HG03354 (cell line): ENCODE measurements around the gene ARHGEF1.

Experiments used
- ATAC-seq: cut with Tn5 transposase; IDR thresholded peaks from one replicate; pipeline ENCODE4 v1.9.1; 2021; ENCODE audit warnings: mild to moderate bottlenecking; ENCODE audit not compliant: unreplicated experiment, poor library complexity, severe bottlenecking

Gene ARHGEF1

DNA sequence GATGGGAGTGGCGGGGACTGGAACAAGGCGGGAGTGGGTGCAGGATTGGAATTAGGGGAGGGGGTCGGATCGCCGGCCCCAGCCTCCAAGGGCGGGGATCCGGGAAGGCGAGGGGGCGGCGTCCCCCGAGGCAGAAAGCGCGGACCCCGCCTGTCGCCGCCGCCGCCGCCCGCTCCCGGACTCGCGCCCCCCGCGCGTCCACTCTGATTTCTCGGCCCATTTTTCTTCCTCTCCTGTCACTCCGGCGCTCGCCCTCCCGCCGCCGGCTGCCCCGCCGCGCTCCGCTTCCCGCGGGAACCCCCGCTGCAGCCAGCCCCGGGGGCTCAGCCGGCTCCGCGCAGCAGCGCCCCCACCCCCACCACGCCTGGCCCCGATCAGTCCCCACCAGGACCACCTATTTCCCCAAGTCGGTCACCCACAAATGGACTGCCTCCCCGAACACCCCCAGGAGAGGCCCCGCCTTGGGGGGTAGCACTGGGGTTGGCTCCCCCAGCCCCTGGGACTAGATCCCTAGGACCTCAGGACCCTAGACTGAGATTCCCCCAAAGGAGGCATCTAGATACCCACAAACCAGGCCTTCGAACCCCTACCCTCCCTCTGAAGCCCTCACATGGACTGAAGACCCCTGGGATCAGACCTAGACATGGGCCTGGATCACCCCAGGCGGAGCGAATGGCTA lies 57.9 kb downstream of the ARHGEF1 start:
- no peak for ATAC-seq

GRCh38 chr19:41941410-41942202 lies 58.6 kb downstream of the ARHGEF1 start:
- ATAC-seq: no peak

GRCh38 chr19:41944336-41944735 lies 61.4 kb downstream of the ARHGEF1 start:
- ATAC-seq: no peak

DNA sequence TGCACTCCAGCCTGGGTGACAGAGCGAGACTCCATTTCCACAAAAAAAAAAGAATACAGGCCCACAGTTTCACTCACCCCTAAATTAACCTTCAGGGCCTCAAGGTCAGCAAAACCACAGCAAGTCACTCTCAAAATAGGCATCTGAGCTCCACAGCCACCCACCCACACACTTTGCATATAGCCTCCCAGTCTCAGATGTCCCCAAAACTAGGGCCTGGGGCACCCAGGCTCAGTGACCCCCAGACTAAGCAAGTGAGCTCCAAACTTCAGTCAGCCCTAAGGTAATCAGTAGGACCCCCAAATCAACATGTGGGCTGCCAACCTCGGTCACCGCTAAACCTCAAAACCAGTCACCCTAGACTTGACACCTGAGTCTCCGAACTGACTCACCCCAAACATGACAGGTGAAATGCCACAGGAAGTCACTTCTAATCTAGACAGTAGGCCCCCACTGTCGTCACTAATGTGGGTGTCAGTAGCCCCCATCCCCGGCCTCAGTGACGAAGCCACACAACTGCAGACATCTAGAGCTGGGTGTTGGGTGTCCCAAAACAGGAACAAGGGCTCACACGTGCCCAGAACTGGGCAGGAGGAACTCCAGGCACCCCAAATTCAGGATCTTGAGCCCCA lies 62.3 kb downstream of the ARHGEF1 start:
- ATAC-seq: peak; percentile 81

DNA sequence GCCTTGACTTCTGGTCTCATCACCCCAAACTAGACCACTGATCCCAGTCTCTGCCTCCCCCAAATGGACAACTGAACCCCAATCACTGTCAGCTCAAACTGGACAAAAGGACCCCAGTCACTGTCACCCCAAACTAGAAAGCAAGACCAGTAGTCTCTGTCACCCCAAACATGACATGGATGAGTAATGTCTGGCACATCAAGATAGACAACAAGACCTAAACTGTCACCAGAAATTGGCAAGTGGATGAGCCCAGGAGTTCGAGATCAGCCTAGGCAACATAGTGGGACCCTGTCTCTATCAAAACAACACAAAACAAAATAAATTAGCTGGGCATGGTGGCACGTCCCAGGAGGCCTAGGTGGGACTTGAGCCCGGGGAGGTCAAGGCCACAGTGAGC lies 64.1 kb downstream of the ARHGEF1 start:
- no peak for ATAC-seq

DNA sequence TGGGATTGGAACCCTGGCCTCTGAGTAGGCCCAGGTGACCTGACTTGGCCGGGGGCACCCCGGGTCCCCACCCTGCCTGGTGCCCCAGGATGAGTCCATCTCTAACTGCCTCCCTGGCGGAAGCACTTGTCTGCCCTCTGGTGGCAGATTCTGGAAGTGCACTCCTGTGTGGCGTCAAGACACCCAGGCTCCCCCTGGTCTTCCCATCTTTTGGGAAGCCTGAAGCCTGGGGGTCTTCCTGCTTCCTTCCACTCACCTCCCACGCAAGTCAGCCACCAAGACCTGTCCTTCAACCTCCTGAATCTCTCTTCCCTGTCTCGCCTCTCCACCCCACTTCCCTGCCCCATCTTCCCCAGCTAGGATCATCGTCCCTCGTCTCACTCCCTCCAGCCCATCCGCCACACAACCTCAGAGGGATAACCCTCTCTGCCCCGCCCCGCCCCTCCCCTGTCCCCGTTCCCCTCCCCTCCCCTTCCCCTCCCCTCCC lies 68.7 kb downstream of the ARHGEF1 start:
- ATAC-seq: no peak

GRCh38 chr19:41955521-41955920 lies 72.5 kb downstream of the ARHGEF1 start:
- ATAC-seq: no peak

GRCh38 chr19:41956621-41957020 lies 73.6 kb downstream of the ARHGEF1 start:
- ATAC-seq: no peak
